Thymus (tissue), 14 donors: ENCODE measurements around the gene TBL1XR1. TPM values are rescaled to one million over a fixed set of nuclear protein-coding genes. Genes with fewer than 3 reads are reported as not detected.

ENCODE experiments used
- DNase-seq, 9 donors: peaks; one replicate each; pipeline ENCODE4 v3.0.0-alpha.2; 2013; ENCODE audit warnings: low spot score in 9 of 9, low read depth in 6 of 9, missing footprints in 1 of 9
- H3K27ac ChIP-seq, 2 donors: one replicate each; pipeline ENCODE4 v1.5.1; 2013; ENCODE audit warnings: control low read depth in 1 of 2, low read depth in 1 of 2, low read length in 1 of 2, mild to moderate bottlenecking in 1 of 2, moderate library complexity in 1 of 2
- H3K27me3 ChIP-seq, 2 donors: one replicate each; pipeline ENCODE4 v1.5.1; 2013; ENCODE audit warnings: low read length in 1 of 2; ENCODE audit not compliant: control insufficient read depth in 2 of 2, insufficient read depth in 1 of 2
- H3K36me3 ChIP-seq, 2 donors: one replicate each; pipeline ENCODE4 v1.5.1; 2013; ENCODE audit warnings: low read length in 1 of 2, mild to moderate bottlenecking in 1 of 2, moderate library complexity in 1 of 2; ENCODE audit not compliant: control insufficient read depth in 2 of 2, insufficient read depth in 2 of 2
- H3K4me1 ChIP-seq, 2 donors: one replicate each; pipeline ENCODE4 v1.5.1; 2013; ENCODE audit warnings: low read length in 2 of 2; ENCODE audit not compliant: control insufficient read depth in 2 of 2, insufficient read depth in 2 of 2
- H3K4me3 ChIP-seq, 2 donors: one replicate each; pipeline ENCODE4 v1.5.1; 2013; ENCODE audit warnings: low read length in 2 of 2, control low read depth in 1 of 2, mild to moderate bottlenecking in 1 of 2
- H3K9me3 ChIP-seq, 2 donors: one replicate each; pipeline ENCODE4 v1.5.1; 2013; ENCODE audit warnings: low read length in 1 of 2, mild to moderate bottlenecking in 1 of 2; ENCODE audit not compliant: control insufficient read depth in 2 of 2, insufficient read depth in 1 of 2
- WGBS: extraction: QIAGEN DNeasy Blood & Tissue Kit; methylation state at CpG from one replicate; pipeline ENCODE4 v1.1.7; 2013; 5-methylcytosine and 5-hydroxymethylcytosine counted together
- long read RNA-seq, 10 donors: transcript quantifications; one replicate each; lab custom pipeline, GENCODE V29; 2026
- polyA plus RNA-seq: library from polyadenylated mRNA; stranded (reverse); fragments of 200-250 nt; gene quantifications from one replicate; pipeline ENCODE4 v1.2.3, GENCODE V29; 2013
- total RNA-seq: library from RNA; stranded (reverse); fragments of 120-200 nt; gene quantifications from one replicate; pipeline ENCODE4 v1.2.4, GENCODE V29; 2013
- donor health status: healthy.

The TBL1XR1 gene
- total RNA-seq (130 TPM), polyA plus RNA-seq (66.5 TPM)
- long read RNA-seq, donor 1, full-length matches to known transcripts = 2 of 11 reads
- long read RNA-seq, donor 1, partial matches to known transcripts = 9 of 11 reads
- long read RNA-seq, donor 1, other reads (novel, unspliced or antisense) = 0 of 11 reads
- long read RNA-seq, donor 2 = 0 reads
- long read RNA-seq, donor 3, full-length matches to known transcripts = 7 of 7 reads
- long read RNA-seq, donor 3, partial matches to known transcripts = 0 of 7 reads
- long read RNA-seq, donor 3, other reads (novel, unspliced or antisense) = 0 of 7 reads
- long read RNA-seq, donor 4, full-length matches to known transcripts = 4 of 4 reads
- long read RNA-seq, donor 4, partial matches to known transcripts = 0 of 4 reads
- long read RNA-seq, donor 4, other reads (novel, unspliced or antisense) = 0 of 4 reads
- long read RNA-seq, donor 5, full-length matches to known transcripts = 4 of 4 reads
- long read RNA-seq, donor 5, partial matches to known transcripts = 0 of 4 reads
- long read RNA-seq, donor 5, other reads (novel, unspliced or antisense) = 0 of 4 reads
- long read RNA-seq, donor 6, full-length matches to known transcripts = 9 of 9 reads
- long read RNA-seq, donor 6, partial matches to known transcripts = 0 of 9 reads
- long read RNA-seq, donor 6, other reads (novel, unspliced or antisense) = 0 of 9 reads
- long read RNA-seq, donor 7, full-length matches to known transcripts = 2 of 2 reads
- long read RNA-seq, donor 7, partial matches to known transcripts = 0 of 2 reads
- long read RNA-seq, donor 7, other reads (novel, unspliced or antisense) = 0 of 2 reads
- long read RNA-seq, donor 8, full-length matches to known transcripts = 1 of 1 reads
- long read RNA-seq, donor 8, partial matches to known transcripts = 0 of 1 reads
- long read RNA-seq, donor 8, other reads (novel, unspliced or antisense) = 0 of 1 reads
- long read RNA-seq, donor 9, full-length matches to known transcripts = 6 of 6 reads
- long read RNA-seq, donor 9, partial matches to known transcripts = 0 of 6 reads
- long read RNA-seq, donor 9, other reads (novel, unspliced or antisense) = 0 of 6 reads
- long read RNA-seq, donor 10, full-length matches to known transcripts = 7 of 12 reads
- long read RNA-seq, donor 10, partial matches to known transcripts = 5 of 12 reads
- long read RNA-seq, donor 10, other reads (novel, unspliced or antisense) = 0 of 12 reads

GRCh38 chr3:177197041-177197726 is at the start of gene TBL1XR1:
Gene TBL1XR1 (minus strand): TSS chr3:177197482. CDS start chr3:177064977, 132,505 bp downstream.
- Histone ChIP-seq H3K4me3 (peak within 1 kb of the TSS; percentile 79 to 99), H3K27ac (peak within 1 kb of the TSS; percentile 95 to 97), H3K4me1 (peaks cover 19 to 55% of the 10 kb centered on the region in 2 donors), H3K27me3 (no peaks in the 10 kb centered on the region), H3K36me3 (peaks cover 0 to 7% of the 10 kb centered on the region in 2 donors), H3K9me3 (peaks cover 0 to under 1% of the 10 kb centered on the region in 2 donors)
- under 1% methylated on average over 91 of the region's 93 CpGs for WGBS
- DNase-seq = peak; percentile 88 to 98 (median 94)

DNA sequence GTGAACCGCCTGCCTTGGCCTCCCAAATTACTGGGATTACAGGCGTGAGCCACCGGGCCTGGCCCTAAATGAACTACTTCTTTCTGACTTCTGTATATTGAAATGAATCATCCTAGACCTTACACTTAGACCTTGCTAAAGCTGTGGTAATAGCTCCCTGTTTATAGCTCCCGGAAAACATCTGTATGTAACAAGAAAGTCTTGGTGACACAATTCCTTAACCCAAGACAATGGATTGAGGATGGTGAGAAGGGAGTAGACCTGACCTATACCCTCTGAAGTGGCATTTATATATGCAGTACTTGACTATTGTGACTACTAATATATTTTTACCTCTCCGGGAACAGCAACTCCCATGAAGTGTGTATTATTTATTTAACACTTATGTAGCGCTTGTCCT is 48.0 kb upstream of the TBL1XR1 start:
- no peaks in the 10 kb centered on the region for H3K9me3 ChIP-seq
- WGBS = over 99% methylated on average over 6 of the region's 6 CpGs
- H3K36me3 ChIP-seq = no peaks in the 10 kb centered on the region
- H3K27me3 ChIP-seq = no peaks in the 10 kb centered on the region
- H3K4me1 ChIP-seq = peaks cover 0 to 9% of the 10 kb centered on the region in 2 donors
- H3K4me3 ChIP-seq = no peak overlapping the region
- H3K27ac ChIP-seq = no peak overlapping the region
- DNase-seq = no peak

DNA sequence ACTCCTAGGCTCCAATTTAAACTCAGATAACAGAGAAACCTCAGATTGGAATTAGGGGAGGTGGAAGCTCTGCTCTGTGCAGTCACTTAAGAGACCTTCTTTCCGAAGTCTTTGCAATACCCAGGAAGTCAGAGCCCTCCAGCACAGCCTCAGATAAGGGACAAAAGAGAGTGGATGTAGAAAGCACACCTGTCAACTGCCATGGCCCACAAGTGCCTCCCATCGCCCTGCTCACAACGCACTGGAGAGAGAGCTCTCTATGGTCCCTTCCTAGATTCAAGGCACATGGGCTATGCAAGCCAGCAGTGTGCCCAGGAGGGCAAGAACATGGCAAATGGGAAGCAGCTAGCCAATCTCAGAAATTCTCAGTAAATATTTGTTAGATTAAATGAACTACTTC is 47.3 kb upstream of the TBL1XR1 start:
- no peaks in the 10 kb centered on the region for H3K27me3 ChIP-seq
- H3K4me3 ChIP-seq = no peak overlapping the region
- peaks cover 0 to 9% of the 10 kb centered on the region in 2 donors for H3K4me1 ChIP-seq
- H3K27ac ChIP-seq = no peak overlapping the region
- H3K36me3 ChIP-seq = no peaks in the 10 kb centered on the region
- peak in 3 of 9 donors; percentile 28 to 64 (median 36) for DNase-seq
- H3K9me3 ChIP-seq = no peaks in the 10 kb centered on the region
- 75% methylated on average over 3 of the region's 3 CpGs for WGBS

DNA sequence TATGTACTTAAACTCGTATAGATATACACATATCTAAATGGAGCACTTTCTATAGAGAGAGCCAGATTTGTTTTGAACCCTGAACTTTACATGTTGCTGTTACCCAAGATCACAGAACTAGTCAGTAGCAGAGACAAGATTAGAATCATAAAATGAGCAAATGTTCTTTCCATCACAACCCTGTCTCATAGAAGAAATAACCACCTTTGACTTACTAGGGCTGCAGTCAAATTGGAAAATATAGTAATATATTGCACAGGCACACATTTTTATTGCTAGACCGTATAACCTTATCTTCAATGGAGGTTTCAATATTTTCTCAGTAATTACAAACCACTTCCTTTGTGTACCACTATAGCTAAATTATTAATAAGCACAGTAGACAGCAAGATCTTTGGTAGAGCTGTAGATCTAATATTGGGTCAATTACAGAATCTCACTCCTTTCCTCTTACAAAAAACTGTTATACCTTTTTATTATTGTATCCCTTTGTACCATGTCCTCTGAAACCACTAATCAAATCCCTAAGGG is 41.5 kb upstream of the TBL1XR1 start:
- H3K36me3 ChIP-seq = no peaks in the 10 kb centered on the region
- H3K4me1 ChIP-seq = no peaks in the 10 kb centered on the region
- no peak overlapping the region for H3K4me3 ChIP-seq
- peaks cover 0 to 4% of the 10 kb centered on the region in 2 donors for H3K9me3 ChIP-seq
- no peak overlapping the region for H3K27ac ChIP-seq
- H3K27me3 ChIP-seq = no peaks in the 10 kb centered on the region
- no peak for DNase-seq
- WGBS = 96% methylated on average over 2 of the region's 2 CpGs

DNA sequence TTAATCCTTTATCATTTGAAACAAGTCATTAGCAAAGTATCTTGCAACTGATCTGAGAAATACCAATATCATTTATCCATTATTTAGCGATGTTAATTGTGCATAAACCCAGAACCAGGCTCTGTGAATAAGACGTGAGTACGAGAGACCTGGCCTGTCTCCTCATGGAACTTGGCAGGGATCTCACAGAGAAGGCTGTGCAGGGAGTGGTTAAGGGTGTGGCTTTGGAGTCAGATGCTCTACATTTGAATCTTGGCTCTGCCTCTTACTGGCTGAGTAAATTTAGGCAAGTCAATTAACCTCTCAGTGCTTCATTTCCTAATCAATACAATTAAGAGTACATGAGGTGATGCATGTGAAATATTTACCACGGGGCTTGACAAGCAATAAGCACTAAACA is 39.9 kb upstream of the TBL1XR1 start:
- Histone ChIP-seq H3K4me3 (no peak overlapping the region), H3K9me3 (peaks cover 0 to 4% of the 10 kb centered on the region in 2 donors)
- 98% methylated on average over 4 of the region's 4 CpGs for WGBS

DNA sequence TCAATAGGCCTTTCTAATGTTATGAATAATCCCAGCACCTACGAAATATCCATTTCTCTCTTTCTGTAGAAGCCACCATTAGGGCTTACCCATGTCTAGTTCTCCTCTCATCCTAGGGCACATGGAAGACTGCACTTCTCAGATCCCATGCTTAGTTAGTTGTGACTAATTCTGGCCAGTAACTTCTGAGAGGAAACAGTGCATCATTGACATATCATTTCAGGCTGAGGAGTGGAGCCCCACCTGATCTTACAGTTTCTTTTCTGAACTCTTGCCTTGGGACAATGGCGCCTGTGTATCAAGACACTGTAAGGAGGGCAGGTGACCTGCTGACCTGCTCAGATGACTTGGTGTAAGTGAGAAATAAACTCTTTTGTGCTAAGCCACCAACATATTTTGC is 39.4 kb upstream of the TBL1XR1 start:
- WGBS = 100% methylated on average over 2 of the region's 2 CpGs

More for the DNA sequence above, 39.9 kb upstream of the TBL1XR1 start:
- H3K27me3 ChIP-seq = no peaks in the 10 kb centered on the region
- H3K4me1 ChIP-seq = no peaks in the 10 kb centered on the region
- no peak overlapping the region for H3K27ac ChIP-seq
- H3K36me3 ChIP-seq = no peaks in the 10 kb centered on the region
- DNase-seq = no peak

DNA sequence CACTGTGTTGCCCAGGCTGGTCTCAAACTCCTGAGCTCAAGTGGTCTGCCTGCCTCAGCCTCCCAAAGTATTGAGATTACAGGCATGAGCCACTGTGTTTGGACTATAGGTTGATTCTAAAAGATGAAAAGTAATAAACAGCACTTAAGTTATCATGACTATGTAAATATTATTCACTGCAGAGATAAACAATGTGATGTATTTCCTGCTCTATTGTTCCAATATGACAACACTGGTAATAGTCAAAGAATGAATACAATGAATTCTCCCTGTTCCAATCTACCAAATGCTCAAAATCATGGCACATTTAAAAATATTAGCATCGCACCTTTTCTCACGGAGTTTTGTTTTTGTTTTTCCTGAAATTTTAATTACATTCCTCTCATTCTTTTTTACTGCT is 36.8 kb upstream of the TBL1XR1 start:
- H3K27me3 ChIP-seq = no peaks in the 10 kb centered on the region
- no peak overlapping the region for H3K27ac ChIP-seq
- no peaks in the 10 kb centered on the region for H3K36me3 ChIP-seq
- H3K4me1 ChIP-seq = no peaks in the 10 kb centered on the region
- WGBS = 97% methylated on average over 2 of the region's 2 CpGs
- peaks cover 0 to 5% of the 10 kb centered on the region in 2 donors for H3K9me3 ChIP-seq
- no peak overlapping the region for H3K4me3 ChIP-seq
- DNase-seq = no peak

More for the DNA sequence above, 39.4 kb upstream of the TBL1XR1 start:
- no peak for DNase-seq
- Histone ChIP-seq H3K4me3 (no peak overlapping the region), H3K27ac (no peak overlapping the region), H3K27me3 (no peaks in the 10 kb centered on the region), H3K9me3 (peaks cover 0 to 4% of the 10 kb centered on the region in 2 donors), H3K36me3 (no peaks in the 10 kb centered on the region), H3K4me1 (no peaks in the 10 kb centered on the region)

- H3K4me1 ChIP-seq = no peaks in the 10 kb centered on the region
- H3K9me3 ChIP-seq = peaks cover 0 to 14% of the 10 kb centered on the region in 2 donors
- no peak overlapping the region for H3K4me3 ChIP-seq
- H3K36me3 ChIP-seq = no peaks in the 10 kb centered on the region
- H3K27me3 ChIP-seq = no peaks in the 10 kb centered on the region
- no peak for DNase-seq
- H3K27ac ChIP-seq = no peak overlapping the region
- WGBS = 54% methylated on average over 2 of the region's 2 CpGs
Measured at GRCh38 chr3:177231242-177231641, 34.0 kb upstream of the TBL1XR1 start.
